HFFc6 (cell line): ENCODE data around the gene CTNND2. TPM values are rescaled to one million over a fixed set of nuclear protein-coding genes. Genes with fewer than 3 reads are reported as not detected.

Experiments
- DNase-seq: peaks from one replicate; pipeline ENCODE4 v3.0.0-alpha.2; 2018
- H3K27ac Mint-ChIP-seq: 2 replicates; pipeline ENCODE4 v1.8.0; 2020; ENCODE audit warnings: mild to moderate bottlenecking, mixed read lengths
- H3K27me3 Mint-ChIP-seq: 2 replicates; pipeline ENCODE4 v1.8.0; 2021; ENCODE audit warnings: mild to moderate bottlenecking, moderate library complexity, mixed read lengths; ENCODE audit not compliant: insufficient read depth
- H3K36me3 Mint-ChIP-seq: 2 replicates; pipeline ENCODE4 v1.8.0; 2021; ENCODE audit warnings: low read depth, mixed read lengths
- H3K4me1 Mint-ChIP-seq: 2 replicates; pipeline ENCODE4 v1.8.0; 2020; ENCODE audit warnings: low read depth, mixed read lengths
- H3K4me3 Mint-ChIP-seq: 2 replicates; pipeline ENCODE4 v1.8.0; 2020; ENCODE audit warnings: mild to moderate bottlenecking, moderate library complexity, mixed read lengths
- H3K9me3 Mint-ChIP-seq: 2 replicates; pipeline ENCODE4 v1.8.0; 2020; ENCODE audit warnings: mild to moderate bottlenecking, mixed read lengths
- total RNA-seq, 6 experiments: library from RNA; stranded (reverse); fragmentation: NEBNext Ultra II Directional; extraction: Animal tissue kit (Norgen Biotek cat#: 25700); gene quantifications; 2 replicates in 1 of 6; 3 replicates in 5 of 6; pipeline ENCODE4 v1.2.3, GENCODE V29; 2021
- TF ChIP-seq, protein P1 (sequence below): fragments of 200-600 bp; sonication (generic); IDR thresholded peaks from 2 replicates; pipeline ENCODE4 v1.5.0; 2021; ENCODE audit warnings: antibody characterized with exemption, mild to moderate bottlenecking

The CTNND2 gene
- total RNA-seq, 6 experiments from 2014 or later: not detected

DNA sequence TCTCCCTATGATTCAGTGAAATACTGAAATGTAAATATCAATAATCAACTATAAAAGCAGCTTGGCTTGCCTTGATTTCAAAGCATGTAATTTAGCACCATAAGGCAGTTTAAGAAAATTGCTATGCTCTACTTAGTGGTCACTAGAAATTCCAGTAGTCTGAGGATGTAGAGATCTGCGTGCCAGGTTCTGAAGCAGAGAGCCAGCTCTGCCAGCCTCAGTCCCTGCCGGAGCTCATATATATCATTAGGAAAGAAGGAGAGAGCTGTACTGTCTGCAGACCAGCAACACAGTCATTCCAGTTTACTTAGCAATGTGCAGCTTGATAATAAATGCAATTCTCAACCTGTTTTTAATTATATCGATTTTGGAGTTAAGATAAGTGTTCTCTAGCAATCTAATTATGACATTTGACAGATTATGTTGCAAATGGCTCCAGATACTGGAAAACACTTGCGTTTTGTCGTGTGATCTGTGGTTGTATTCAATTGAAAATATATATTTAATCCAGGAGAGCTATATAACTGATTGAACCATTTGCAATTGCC is 540.5 kb downstream of the CTNND2 start:
- no peak for DNase-seq
- TF ChIP-seq, protein P1, sequence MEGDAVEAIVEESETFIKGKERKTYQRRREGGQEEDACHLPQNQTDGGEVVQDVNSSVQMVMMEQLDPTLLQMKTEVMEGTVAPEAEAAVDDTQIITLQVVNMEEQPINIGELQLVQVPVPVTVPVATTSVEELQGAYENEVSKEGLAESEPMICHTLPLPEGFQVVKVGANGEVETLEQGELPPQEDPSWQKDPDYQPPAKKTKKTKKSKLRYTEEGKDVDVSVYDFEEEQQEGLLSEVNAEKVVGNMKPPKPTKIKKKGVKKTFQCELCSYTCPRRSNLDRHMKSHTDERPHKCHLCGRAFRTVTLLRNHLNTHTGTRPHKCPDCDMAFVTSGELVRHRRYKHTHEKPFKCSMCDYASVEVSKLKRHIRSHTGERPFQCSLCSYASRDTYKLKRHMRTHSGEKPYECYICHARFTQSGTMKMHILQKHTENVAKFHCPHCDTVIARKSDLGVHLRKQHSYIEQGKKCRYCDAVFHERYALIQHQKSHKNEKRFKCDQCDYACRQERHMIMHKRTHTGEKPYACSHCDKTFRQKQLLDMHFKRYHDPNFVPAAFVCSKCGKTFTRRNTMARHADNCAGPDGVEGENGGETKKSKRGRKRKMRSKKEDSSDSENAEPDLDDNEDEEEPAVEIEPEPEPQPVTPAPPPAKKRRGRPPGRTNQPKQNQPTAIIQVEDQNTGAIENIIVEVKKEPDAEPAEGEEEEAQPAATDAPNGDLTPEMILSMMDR: no peak
- peaks cover 36% of the 10 kb centered on the region for H3K9me3 Mint-ChIP-seq
- no peak overlapping the region for H3K27ac Mint-ChIP-seq
- H3K4me1 Mint-ChIP-seq: no peaks in the 10 kb centered on the region
- peaks cover 3% of the 10 kb centered on the region for H3K27me3 Mint-ChIP-seq
- H3K4me3 Mint-ChIP-seq: no peak overlapping the region
- no peaks in the 10 kb centered on the region for H3K36me3 Mint-ChIP-seq

DNA sequence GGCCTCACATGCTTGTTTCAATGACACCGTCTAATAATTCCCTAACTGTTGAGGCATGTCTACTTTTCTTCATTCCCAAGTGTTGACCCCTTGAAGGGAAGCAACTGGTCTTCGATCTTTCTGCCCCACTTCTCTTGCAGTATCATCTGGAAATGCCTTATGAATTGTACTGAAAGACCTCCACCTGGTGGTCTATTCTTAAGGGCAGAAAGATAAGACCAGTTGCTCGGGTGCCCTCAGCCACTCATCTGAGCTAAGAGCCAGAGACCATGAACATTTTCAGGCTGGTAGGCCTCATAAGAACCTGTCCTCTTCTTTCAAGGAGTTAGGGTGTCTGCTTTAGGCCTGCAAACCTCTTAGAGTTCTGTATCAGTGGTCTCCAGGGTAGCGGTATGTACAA is 542.5 kb downstream of the CTNND2 start:
- H3K4me1 Mint-ChIP-seq: no peaks in the 10 kb centered on the region
- H3K36me3 Mint-ChIP-seq: no peaks in the 10 kb centered on the region
- TF ChIP-seq, protein P1: no peak
- no peak for DNase-seq
- peaks cover 3% of the 10 kb centered on the region for H3K27me3 Mint-ChIP-seq
- H3K9me3 Mint-ChIP-seq: peaks cover 24% of the 10 kb centered on the region
- H3K27ac Mint-ChIP-seq: no peak overlapping the region
- H3K4me3 Mint-ChIP-seq: no peak overlapping the region

DNA sequence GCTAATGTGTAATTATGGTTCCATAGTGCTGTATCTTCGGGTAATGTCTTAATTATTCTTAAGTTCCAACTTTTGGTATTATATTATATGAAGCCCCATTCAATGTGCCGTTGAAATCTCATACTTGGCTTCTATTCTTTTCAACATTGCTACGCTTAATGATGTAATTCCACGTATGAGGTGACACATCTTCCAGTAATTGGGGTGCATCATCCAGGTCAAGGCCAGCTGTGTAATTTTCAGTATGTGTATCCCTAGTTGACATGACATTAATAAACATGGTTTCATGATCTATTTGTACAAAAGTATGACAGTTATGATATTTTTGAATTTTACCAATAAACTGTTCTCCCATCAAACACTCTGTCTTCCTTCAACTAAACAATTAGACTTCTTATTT is 546.3 kb downstream of the CTNND2 start:
- DNase-seq: no peak
- Mint-ChIP-seq H3K36me3 (no peaks in the 10 kb centered on the region), H3K9me3 (peaks cover 25% of the 10 kb centered on the region), H3K4me3 (no peak overlapping the region), H3K27ac (no peak overlapping the region), H3K27me3 (peaks cover 3% of the 10 kb centered on the region; the same call in 1 of the 2 replicates), H3K4me1 (no peaks in the 10 kb centered on the region)
- TF ChIP-seq, protein P1: no peak

DNA sequence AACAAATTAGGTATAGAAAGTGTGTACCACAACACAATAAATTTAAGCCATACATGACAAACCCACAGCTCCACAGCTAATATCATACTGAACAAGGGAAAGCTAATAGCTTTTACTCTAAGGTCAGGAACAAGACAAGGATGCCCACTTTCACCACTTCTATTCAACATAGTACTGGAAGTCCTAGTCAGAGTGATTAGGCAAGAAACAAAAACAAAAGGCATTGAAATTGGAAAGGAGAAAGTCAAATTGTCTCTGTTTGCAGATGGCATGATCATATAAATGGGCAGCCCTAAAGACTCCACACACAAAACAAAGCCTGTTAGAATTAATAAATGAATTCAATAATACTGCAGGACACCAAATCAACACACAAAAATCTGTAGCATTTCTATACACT is 548.8 kb downstream of the CTNND2 start:
- no peaks in the 10 kb centered on the region for H3K36me3 Mint-ChIP-seq
- peaks cover 20% of the 10 kb centered on the region for H3K9me3 Mint-ChIP-seq
- H3K4me3 Mint-ChIP-seq: no peak overlapping the region
- H3K27ac Mint-ChIP-seq: no peak overlapping the region
- H3K4me1 Mint-ChIP-seq: no peaks in the 10 kb centered on the region
- DNase-seq: no peak
- TF ChIP-seq, protein P1: no peak
- H3K27me3 Mint-ChIP-seq: peaks cover 3% of the 10 kb centered on the region; the same call in 1 of the 2 replicates

DNA sequence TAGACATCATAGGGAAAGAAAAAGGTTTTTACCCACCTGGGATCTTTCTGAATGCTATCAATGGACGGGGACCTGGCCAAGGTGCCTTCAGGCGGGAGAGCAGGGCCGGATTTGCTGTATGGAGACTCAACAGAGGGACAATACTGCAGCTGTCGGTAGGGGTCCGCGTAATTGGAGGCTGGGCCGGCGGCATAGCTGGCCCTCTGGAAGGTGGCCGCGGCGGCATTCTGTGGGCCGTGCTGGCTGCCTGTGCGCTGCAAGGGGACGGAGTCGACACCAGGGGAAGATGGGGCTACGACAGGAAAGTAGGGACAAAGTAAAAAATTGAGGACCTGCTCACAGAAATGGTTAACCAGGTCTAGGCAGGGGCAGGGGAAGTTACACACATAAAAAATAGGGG is 557.9 kb downstream of the CTNND2 start:
- no peak for DNase-seq
- H3K27ac Mint-ChIP-seq: no peak overlapping the region
- TF ChIP-seq, protein P1: no peak

More for the DNA sequence above, 557.9 kb downstream of the CTNND2 start:
- Mint-ChIP-seq H3K4me1 (no peaks in the 10 kb centered on the region), H3K4me3 (no peak overlapping the region), H3K36me3 (no peaks in the 10 kb centered on the region), H3K9me3 (no peaks in the 10 kb centered on the region; the same call in 1 of the 2 replicates), H3K27me3 (no peaks in the 10 kb centered on the region)
